Kidney (tissue), 14 donors: ENCODE data around the gene INO80B. TPM values are rescaled to one million over a fixed set of nuclear protein-coding genes. Genes with fewer than 3 reads are reported as not detected.

Experiments used
- DNase-seq, 5 donors: peaks; one replicate each; pipeline ENCODE4 v3.0.0-alpha.2; 2013 to 2020
- FAIRE-seq: peaks from 2 replicates; lab custom pipeline; 2012; peaks lifted over from hg19 to GRCh38; lab: Jason Lieb, UNC
- H3K27ac ChIP-seq, 2 donors: one replicate each; pipeline ENCODE4 v1.7.0; 2013; ENCODE audit warnings: low read depth in 2 of 2, low read length in 2 of 2, inconsistent platforms in 1 of 2
- H3K27me3 ChIP-seq: one replicate; pipeline ENCODE4 v1.7.1; 2013; ENCODE audit warnings: low read length, inconsistent platforms; ENCODE audit not compliant: control insufficient read depth, insufficient read depth
- H3K36me3 ChIP-seq, 3 donors: one replicate each; pipeline versions ENCODE4 v1.7.0 to v1.7.1; 2013; ENCODE audit warnings: low read length in 3 of 3, control low read depth in 1 of 3, inconsistent platforms in 1 of 3; ENCODE audit not compliant: insufficient read depth in 3 of 3, control insufficient read depth in 2 of 3
- H3K4me1 ChIP-seq, 3 donors: one replicate each; pipeline versions ENCODE4 v1.7.0 to v1.7.1; 2013; ENCODE audit warnings: low read length in 3 of 3, inconsistent platforms in 1 of 3, low read depth in 1 of 3; ENCODE audit not compliant: control insufficient read depth in 2 of 3, insufficient read depth in 2 of 3
- H3K4me3 ChIP-seq, 3 donors: one replicate each; pipeline versions ENCODE4 v1.7.0 to v1.8.1; 2013; ENCODE audit warnings: low read length in 3 of 3, control low read depth in 1 of 3, inconsistent platforms in 1 of 3
- H3K9ac ChIP-seq, 3 donors: one replicate each; pipeline versions ENCODE4 v1.7.0 to v1.7.1; 2013; ENCODE audit warnings: low read length in 3 of 3, control low read depth in 1 of 3, inconsistent platforms in 1 of 3
- H3K9me3 ChIP-seq, 3 donors: one replicate each; pipeline versions ENCODE4 v1.7.0 to v1.7.1; 2013; ENCODE audit warnings: low read length in 3 of 3, control low read depth in 1 of 3, inconsistent platforms in 1 of 3; ENCODE audit not compliant: control insufficient read depth in 2 of 3, insufficient read depth in 1 of 3
- intact Hi-C: fragments of 100-400 bp; cut with DNase I; formaldehyde crosslinking; loops from one replicate; pipeline ENCODE4 v1.11.1; 2022
- polyA plus RNA-seq: library from polyadenylated mRNA; stranded (reverse); fragments of 350-450 nt; fragmentation: Illumina TruSeq; extraction: RNeasy Lipid Tissue Mini Kit (QIAGEN cat#74804); gene quantifications from one replicate; pipeline ENCODE4 v1.2.3, GENCODE V29; 2014; ENCODE audit warnings: low read depth, low replicate concordance; ENCODE audit not compliant: insufficient read depth
- total RNA-seq: library from RNA; stranded (reverse); fragmentation: NEBNext Ultra II Directional; extraction: Animal tissue kit (Norgen Biotek cat#: 25700); gene quantifications from one replicate; pipeline ENCODE4 v1.2.1, GENCODE V29; 2021
- TF ChIP-seq, protein P1 (sequence below): IDR thresholded peaks from 3 replicates; pipeline ENCODE4 v1.5.1; 2012; ENCODE audit warnings: mild to moderate bottlenecking, moderate library complexity, borderline replicate concordance; ENCODE audit not compliant: insufficient read depth; ENCODE audit errors: extremely low read depth
- donor health status: control.
- donor health status: control.
- donor health status: control.
- donor health status: control.
- donor health status: control.
- donor health status: DM: yes; HTN: yes; CAD: no.
- donor health status: Normal renal cell carcinoma (clear cell type).

INO80B gene
- total and polyA plus RNA-seq, 2 donors from 2014 or later: 37.0 to 44.2 TPM

DNA sequence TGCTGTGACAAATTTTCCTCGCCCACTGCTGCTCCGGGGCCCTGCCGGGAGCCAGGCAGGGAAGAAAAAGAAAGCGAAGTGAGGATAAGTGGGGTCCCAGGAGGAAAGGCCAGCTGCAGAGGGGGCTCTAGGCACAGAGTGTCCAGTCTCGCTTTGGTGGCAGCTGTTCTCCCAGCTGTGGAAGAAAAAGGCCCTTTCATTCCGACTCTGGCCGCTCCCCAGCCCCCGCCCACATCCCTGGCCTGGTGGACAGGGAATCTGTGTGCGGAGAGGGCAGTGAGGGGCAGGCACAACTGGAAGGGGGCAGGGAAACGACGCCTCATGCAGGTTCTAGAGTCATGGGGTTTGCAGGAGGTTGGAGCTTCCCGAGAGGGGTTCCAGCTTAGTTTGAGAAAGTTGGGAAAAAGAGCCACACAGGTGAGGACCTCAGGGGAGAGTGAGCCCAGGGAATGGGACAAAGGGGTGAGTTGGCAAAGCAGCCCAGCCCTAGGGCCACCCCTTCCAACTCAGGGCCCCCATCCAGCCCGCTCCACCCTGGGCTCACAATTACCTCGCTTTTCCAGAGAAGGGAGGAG lies 15.0 kb upstream of the INO80B start:
- peak overlapping the region; percentile 34 to 95 for H3K27ac ChIP-seq
- no peak for FAIRE-seq
- no peaks in the 10 kb centered on the region for H3K36me3 ChIP-seq
- no peaks in the 10 kb centered on the region for H3K27me3 ChIP-seq
- intact Hi-C loops: no loop called here
- no peaks in the 10 kb centered on the region for H3K9me3 ChIP-seq
- H3K9ac ChIP-seq: peak overlapping the region; percentile 4 to 85 (median 51)
- TF ChIP-seq, protein P1, sequence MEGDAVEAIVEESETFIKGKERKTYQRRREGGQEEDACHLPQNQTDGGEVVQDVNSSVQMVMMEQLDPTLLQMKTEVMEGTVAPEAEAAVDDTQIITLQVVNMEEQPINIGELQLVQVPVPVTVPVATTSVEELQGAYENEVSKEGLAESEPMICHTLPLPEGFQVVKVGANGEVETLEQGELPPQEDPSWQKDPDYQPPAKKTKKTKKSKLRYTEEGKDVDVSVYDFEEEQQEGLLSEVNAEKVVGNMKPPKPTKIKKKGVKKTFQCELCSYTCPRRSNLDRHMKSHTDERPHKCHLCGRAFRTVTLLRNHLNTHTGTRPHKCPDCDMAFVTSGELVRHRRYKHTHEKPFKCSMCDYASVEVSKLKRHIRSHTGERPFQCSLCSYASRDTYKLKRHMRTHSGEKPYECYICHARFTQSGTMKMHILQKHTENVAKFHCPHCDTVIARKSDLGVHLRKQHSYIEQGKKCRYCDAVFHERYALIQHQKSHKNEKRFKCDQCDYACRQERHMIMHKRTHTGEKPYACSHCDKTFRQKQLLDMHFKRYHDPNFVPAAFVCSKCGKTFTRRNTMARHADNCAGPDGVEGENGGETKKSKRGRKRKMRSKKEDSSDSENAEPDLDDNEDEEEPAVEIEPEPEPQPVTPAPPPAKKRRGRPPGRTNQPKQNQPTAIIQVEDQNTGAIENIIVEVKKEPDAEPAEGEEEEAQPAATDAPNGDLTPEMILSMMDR: no peak
- peak; percentile 67 to 90 (median 85) for DNase-seq
- H3K4me3 ChIP-seq: peak overlapping the region; percentile 66 to 85 (median 73)
- H3K4me1 ChIP-seq: peaks cover 9 to 20% (median 19%) of the 10 kb centered on the region in 3 donors

DNA sequence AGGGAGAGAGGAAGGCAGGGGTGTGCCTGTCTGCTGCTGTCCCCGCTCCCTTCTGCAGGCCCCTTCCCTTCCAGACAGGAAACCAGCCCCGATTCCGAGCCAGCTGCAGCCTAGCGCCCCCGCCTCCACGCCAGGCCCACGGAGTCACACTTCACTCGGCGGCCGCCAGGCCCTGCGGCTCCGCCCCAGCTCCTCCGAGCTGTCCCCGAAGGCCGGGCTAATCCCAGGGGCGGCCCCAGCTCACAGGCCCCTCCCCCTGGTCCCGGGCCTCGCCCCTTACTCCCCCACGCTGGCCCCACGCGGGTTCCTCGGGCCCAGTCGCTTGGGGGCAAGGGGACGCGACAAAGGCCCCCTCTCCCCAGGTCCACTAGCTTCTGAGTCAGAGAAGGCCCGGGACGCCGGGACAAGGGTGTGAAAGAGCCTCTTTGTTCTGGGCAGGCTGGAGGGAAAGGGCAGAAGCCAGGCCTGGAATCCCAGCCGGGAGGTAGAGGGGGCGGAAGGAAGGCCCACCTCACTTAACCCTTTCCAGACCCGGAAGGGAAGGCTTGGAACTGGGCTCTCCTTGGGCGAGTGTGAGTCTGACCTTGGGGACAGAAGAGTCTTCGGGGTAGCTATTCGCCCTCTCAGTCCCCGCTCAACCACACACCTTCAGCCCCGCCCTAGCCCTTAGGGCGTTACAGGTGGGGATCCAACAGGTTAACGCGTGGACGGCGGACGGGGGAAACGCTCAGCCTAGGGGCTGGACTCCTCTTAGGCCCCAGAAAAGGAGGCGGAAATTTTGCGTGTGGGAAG lies 14.3 kb upstream of the INO80B start:
- no peak for FAIRE-seq
- peak overlapping the region; percentile 92 to 95 for H3K27ac ChIP-seq

DNA sequence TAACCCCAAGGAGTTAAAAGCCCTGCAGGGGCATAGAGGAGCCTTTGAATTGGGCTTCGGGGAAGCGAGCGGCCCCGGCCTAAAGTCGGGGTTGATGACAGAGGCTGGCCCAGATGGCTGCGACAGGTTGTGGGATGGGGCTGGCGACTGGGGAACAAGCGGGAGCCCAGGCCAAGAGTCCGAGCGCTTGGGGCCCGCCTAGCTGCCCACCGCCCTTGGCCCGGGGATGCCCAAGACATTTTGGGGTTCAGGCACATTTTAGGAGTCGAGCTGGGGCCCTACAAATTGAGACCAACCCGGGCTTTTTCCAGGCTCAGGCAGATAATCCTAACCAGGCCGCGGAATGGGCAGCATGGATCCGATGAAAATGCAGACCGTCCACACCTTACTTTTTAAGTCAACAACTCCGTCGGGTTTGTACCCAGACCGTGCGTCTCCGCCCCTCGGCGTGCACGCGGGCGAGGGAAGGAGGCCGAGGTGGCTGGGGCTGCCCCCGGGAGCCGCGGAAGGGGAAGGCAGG lies 13.7 kb upstream of the INO80B start:
- Histone ChIP-seq H3K36me3 (no peaks in the 10 kb centered on the region), H3K4me1 (peaks cover 9 to 20% (median 19%) of the 10 kb centered on the region in 3 donors), H3K9ac (peak overlapping the region; percentile 38 to 83 (median 67)), H3K9me3 (no peaks in the 10 kb centered on the region), H3K27me3 (no peaks in the 10 kb centered on the region), H3K4me3 (peak overlapping the region; percentile 63 to 85 (median 85)), H3K27ac (peak overlapping the region; percentile 92 to 95)
- FAIRE-seq (no peak), DNase-seq (peak in 2 of 5 donors; percentile 52 to 79)
- intact Hi-C loops: no loop called here
- TF ChIP-seq, protein P1: no peak

More for the DNA sequence above, 14.3 kb upstream of the INO80B start:
- intact Hi-C loops: no loop called here
- TF ChIP-seq, protein P1: peak; percentile 37
- H3K36me3 ChIP-seq: no peaks in the 10 kb centered on the region
- H3K27me3 ChIP-seq: no peaks in the 10 kb centered on the region
- no peaks in the 10 kb centered on the region for H3K9me3 ChIP-seq
- H3K4me1 ChIP-seq: peaks cover 9 to 20% (median 19%) of the 10 kb centered on the region in 3 donors
- peak overlapping the region; percentile 51 to 85 (median 67) for H3K9ac ChIP-seq
- H3K4me3 ChIP-seq: peak overlapping the region; percentile 66 to 85 (median 85)
- peak; percentile 95 to 98 (median 96) for DNase-seq
